AG10803 (cell line): ENCODE data around the gene CBX3.
A peak's percentile ranks its signal among the peaks of the same experiment; 100 is the strongest.
"Not testable (repeated sequence)": the region's sequence is repeated elsewhere in the genome, so short reads cannot be mapped to it uniquely, and the experiment has no call there.

ENCODE experiments used
- DNase-seq: peaks from one replicate; pipeline ENCODE4 v3.0.0; 2010; ENCODE audit warnings: low read depth
- H3K4me3 ChIP-seq: 2 replicates; pipeline ENCODE4 v1.5.1; 2011; ENCODE audit warnings: mild to moderate bottlenecking, low read length, control low read depth
- CTCF ChIP-seq: conservative IDR thresholded peaks from 2 replicates; pipeline ENCODE4 v1.5.1; 2011; ENCODE audit warnings: mild to moderate bottlenecking, low read length, control low read depth, inconsistent platforms

The CBX3 gene

GRCh38 chr7:26156451-26157420 is 44.8 kb upstream of the CBX3 start:
- no peak for TF ChIP-seq CTCF
- H3K4me3 ChIP-seq, result no peak overlapping the region
- peak; percentile 79 for DNase-seq

GRCh38 chr7:26157520-26158105 is 43.9 kb upstream of the CBX3 start:
- DNase-seq, result no peak
- H3K4me3 ChIP-seq, result no peak overlapping the region
- TF ChIP-seq CTCF, result no peak

- TF ChIP-seq CTCF, result no peak
- DNase-seq, result peak; percentile 20
- H3K4me3 ChIP-seq, result no peak overlapping the region
Measured at GRCh38 chr7:26159243-26159642, 42.3 kb upstream of the CBX3 start.

GRCh38 chr7:26160896-26161295 is 40.6 kb upstream of the CBX3 start:
- no peak for TF ChIP-seq CTCF
- no peak for DNase-seq
- no peak overlapping the region for H3K4me3 ChIP-seq

DNA sequence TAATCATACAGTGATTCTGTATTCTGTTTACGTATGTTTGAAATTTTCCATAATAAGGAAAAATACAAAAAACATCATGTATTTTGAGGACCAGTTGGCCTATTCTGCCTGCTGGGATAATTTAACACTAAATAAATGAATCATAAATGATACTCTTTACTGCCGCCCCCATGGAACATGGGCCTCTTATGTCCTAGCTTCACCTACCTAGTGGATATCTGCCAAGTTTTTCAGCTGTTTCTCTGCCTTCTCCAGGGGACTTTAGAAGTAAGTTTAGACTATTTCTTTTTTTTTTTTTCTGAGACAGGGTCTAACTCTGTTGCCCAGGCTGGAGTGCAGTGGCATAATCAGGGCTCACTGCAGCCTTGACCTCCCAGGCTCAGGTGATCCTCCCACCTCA is 39.1 kb upstream of the CBX3 start:
- no peak overlapping the region for H3K4me3 ChIP-seq
- no peak for DNase-seq
- TF ChIP-seq CTCF, result no peak

GRCh38 chr7:26163804-26164203 is 37.7 kb upstream of the CBX3 start:
- not testable (repeated sequence) for H3K4me3 ChIP-seq, DNase-seq

- no peak for TF ChIP-seq CTCF
- DNase-seq, result no peak
- no peak overlapping the region for H3K4me3 ChIP-seq
Measured at GRCh38 chr7:26165950-26166683, 35.4 kb upstream of the CBX3 start.
